ENCODE measurements around the gene DLGAP1.

DNA sequence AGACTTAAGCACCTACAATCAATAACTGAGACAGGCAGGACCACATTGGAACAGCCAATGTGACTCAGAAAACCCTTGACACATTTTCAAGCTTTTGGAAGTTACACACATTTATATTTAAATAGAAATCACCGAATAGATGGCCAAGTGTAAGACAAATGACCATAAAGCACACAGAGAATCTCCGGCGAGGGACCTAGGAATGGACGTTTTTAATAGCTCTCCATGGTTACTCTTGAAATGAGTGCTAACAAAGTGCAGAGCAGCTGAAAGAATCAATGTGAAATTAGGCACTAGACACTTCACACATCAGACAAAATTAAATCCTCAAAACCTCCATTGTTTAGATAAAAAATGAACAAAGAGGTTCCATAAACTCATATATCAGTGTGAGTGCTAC is 376.9 kb downstream of the DLGAP1 start:
- no peak for TF ChIP-seq YY1 (IDR thresholded peaks at IDR 0.05; ENCODE audit: insufficient read depth, insufficient read length)
- TF ChIP-seq SUZ12 (IDR thresholded peaks at IDR 0.05; ENCODE audit: extremely low read depth, insufficient read depth, insufficient read length) = no peak
- TF ChIP-seq ZNF274 (IDR thresholded peaks at IDR 0.05; ENCODE audit: low read depth, low read length) = no peak
